ENCODE measurements around the gene CCDC33.
A peak's percentile ranks its signal among the peaks of the same experiment; 100 is the strongest.

CCDC33 gene

GRCh38 chr15:74193299-74193718, 42.8 kb upstream of the CCDC33 start:
- H3K9ac ChIP-seq (ENCODE audit: low read depth, low read length, poor library complexity): no peak overlapping the region
- H3K18ac ChIP-seq (ENCODE audit: low read length): peak overlapping the region; percentile 41
- H2AFZ ChIP-seq (ENCODE audit: low read length): no peak overlapping the region
- H3K14ac ChIP-seq (ENCODE audit: low read length): no peak overlapping the region
- DNase-seq (ENCODE audit: low spot score): no peak
- H2BK15ac ChIP-seq (ENCODE audit: low read length): peak overlapping the region; percentile 13
- peaks cover 13% of the 10 kb centered on the region in 2 donors for H3K4me1 ChIP-seq (ENCODE audit: control insufficient read depth in 2 of 2, insufficient read depth in 1 of 2, low read depth in 1 of 2, low read length in 2 of 2)
- H3K4ac ChIP-seq (ENCODE audit: low read length): no peak overlapping the region
- H3K36me3 ChIP-seq (replicated peaks in 1 of 2; ENCODE audit: control insufficient read depth in 2 of 2, insufficient read depth in 2 of 2, low read length in 2 of 2): peaks cover 0 to 67% of the 10 kb centered on the region in 2 donors
- no peak overlapping the region for H3K27ac ChIP-seq (replicated peaks; ENCODE audit: low read length)
- no peak overlapping the region for H3K4me3 ChIP-seq (ENCODE audit: low read length in 2 of 2)
- H2BK120ac ChIP-seq (ENCODE audit: low read depth, low read length): no peak overlapping the region
- H2BK12ac ChIP-seq (ENCODE audit: low read length): no peak overlapping the region
- H2AK5ac ChIP-seq (ENCODE audit: low read depth, low read length): peak overlapping the region; percentile 29
- H3K23ac ChIP-seq (ENCODE audit: low read depth, low read length, poor library complexity): no peak overlapping the region
- WGBS, 2 donors (ENCODE audit: extremely low coverage in 2 of 2, insufficient read length in 2 of 2, insufficient replicate concordance in 1 of 2): no CpG with 5 or more reads among the region's 4 CpGs
- H4K8ac ChIP-seq (ENCODE audit: low read depth, low read length): no peak overlapping the region
- no peak overlapping the region for H3K4me2 ChIP-seq (ENCODE audit: insufficient read depth, low read length, poor library complexity, severe bottlenecking)
- no peaks in the 10 kb centered on the region for H3K27me3 ChIP-seq (ENCODE audit: control insufficient read depth in 3 of 3, insufficient read depth in 3 of 3, low read depth in 1 of 3, low read length in 3 of 3)
- no peaks in the 10 kb centered on the region for H3K79me1 ChIP-seq (ENCODE audit: low read depth, low read length)
- no peak overlapping the region for H2BK5ac ChIP-seq (ENCODE audit: low read length)
- no peak overlapping the region for H4K91ac ChIP-seq (ENCODE audit: low read depth, low read length, poor library complexity)
- no peaks in the 10 kb centered on the region for H3K9me3 ChIP-seq (replicated peaks in 1 of 2; ENCODE audit: control insufficient read depth in 2 of 2, insufficient read depth in 1 of 2, low read depth in 1 of 2, low read length in 2 of 2)

GRCh38 chr15:74193905-74194304, 42.2 kb upstream of the CCDC33 start:
- Histone ChIP-seq H3K9ac (ENCODE audit: low read depth, low read length, poor library complexity) (no peak overlapping the region), H4K91ac (ENCODE audit: low read depth, low read length, poor library complexity) (no peak overlapping the region), H3K4me2 (ENCODE audit: insufficient read depth, low read length, poor library complexity, severe bottlenecking) (no peak overlapping the region), H4K8ac (ENCODE audit: low read depth, low read length) (no peak overlapping the region), H2AFZ (ENCODE audit: low read length) (no peak overlapping the region), H3K4ac (ENCODE audit: low read length) (no peak overlapping the region), H3K14ac (ENCODE audit: low read length) (no peak overlapping the region), H2BK12ac (ENCODE audit: low read length) (no peak overlapping the region), H2BK120ac (ENCODE audit: low read depth, low read length) (no peak overlapping the region), H2AK5ac (ENCODE audit: low read depth, low read length) (peak overlapping the region; percentile 29), H3K36me3 (replicated peaks in 1 of 2; ENCODE audit: control insufficient read depth in 2 of 2, insufficient read depth in 2 of 2, low read length in 2 of 2) (peaks cover 0 to 66% of the 10 kb centered on the region in 2 donors), H3K4me3 (ENCODE audit: low read length in 2 of 2) (no peak overlapping the region), H2BK15ac (ENCODE audit: low read length) (peak overlapping the region; percentile 13), H3K9me3 (replicated peaks in 1 of 2; ENCODE audit: control insufficient read depth in 2 of 2, insufficient read depth in 1 of 2, low read depth in 1 of 2, low read length in 2 of 2) (no peaks in the 10 kb centered on the region), H3K79me1 (ENCODE audit: low read depth, low read length) (no peaks in the 10 kb centered on the region), H3K18ac (ENCODE audit: low read length) (peak overlapping the region; percentile 41), H3K27me3 (ENCODE audit: control insufficient read depth in 3 of 3, insufficient read depth in 3 of 3, low read depth in 1 of 3, low read length in 3 of 3) (no peaks in the 10 kb centered on the region), H2BK5ac (ENCODE audit: low read length) (no peak overlapping the region), H3K27ac (replicated peaks; ENCODE audit: low read length) (no peak overlapping the region), H3K4me1 (ENCODE audit: control insufficient read depth in 2 of 2, insufficient read depth in 1 of 2, low read depth in 1 of 2, low read length in 2 of 2) (peaks cover 13% of the 10 kb centered on the region in 2 donors), H3K23ac (ENCODE audit: low read depth, low read length, poor library complexity) (no peak overlapping the region)
- no peak for DNase-seq (ENCODE audit: low spot score)
- WGBS, 2 donors (ENCODE audit: extremely low coverage in 2 of 2, insufficient read length in 2 of 2, insufficient replicate concordance in 1 of 2): no CpG with 5 or more reads among the region's 6 CpGs

- no peak overlapping the region for H2BK120ac ChIP-seq (ENCODE audit: low read depth, low read length)
- no peaks in the 10 kb centered on the region for H3K79me1 ChIP-seq (ENCODE audit: low read depth, low read length)
- H3K27me3 ChIP-seq (ENCODE audit: control insufficient read depth in 3 of 3, insufficient read depth in 3 of 3, low read depth in 1 of 3, low read length in 3 of 3): no peaks in the 10 kb centered on the region
- H3K4ac ChIP-seq (ENCODE audit: low read length): no peak overlapping the region
- H3K27ac ChIP-seq (replicated peaks; ENCODE audit: low read length): no peak overlapping the region
- no peak overlapping the region for H4K91ac ChIP-seq (ENCODE audit: low read depth, low read length, poor library complexity)
- no peak overlapping the region for H3K9ac ChIP-seq (ENCODE audit: low read depth, low read length, poor library complexity)
- no peak for DNase-seq (ENCODE audit: low spot score)
- peak overlapping the region; percentile 16 for H3K18ac ChIP-seq (ENCODE audit: low read length)
- H2AFZ ChIP-seq (ENCODE audit: low read length): no peak overlapping the region
- H3K23ac ChIP-seq (ENCODE audit: low read depth, low read length, poor library complexity): peak overlapping the region; percentile 38
- H3K36me3 ChIP-seq (replicated peaks in 1 of 2; ENCODE audit: control insufficient read depth in 2 of 2, insufficient read depth in 2 of 2, low read length in 2 of 2): peaks cover 0 to 61% of the 10 kb centered on the region in 2 donors
- no peak overlapping the region for H2BK5ac ChIP-seq (ENCODE audit: low read length)
- H3K4me1 ChIP-seq (ENCODE audit: control insufficient read depth in 2 of 2, insufficient read depth in 1 of 2, low read depth in 1 of 2, low read length in 2 of 2): peaks cover 13% of the 10 kb centered on the region in 2 donors
- no CpG with 5 or more reads among the region's 13 CpGs for WGBS, 2 donors (ENCODE audit: extremely low coverage in 2 of 2, insufficient read length in 2 of 2, insufficient replicate concordance in 1 of 2)
- no peak overlapping the region for H2BK12ac ChIP-seq (ENCODE audit: low read length)
- H2BK15ac ChIP-seq (ENCODE audit: low read length): no peak overlapping the region
- peak overlapping the region; percentile 72 for H3K14ac ChIP-seq (ENCODE audit: low read length)
- H2AK5ac ChIP-seq (ENCODE audit: low read depth, low read length): peak overlapping the region; percentile 67
- no peak overlapping the region for H3K4me2 ChIP-seq (ENCODE audit: insufficient read depth, low read length, poor library complexity, severe bottlenecking)
- H4K8ac ChIP-seq (ENCODE audit: low read depth, low read length): no peak overlapping the region
- H3K4me3 ChIP-seq (ENCODE audit: low read length in 2 of 2): no peak overlapping the region
- H3K9me3 ChIP-seq (replicated peaks in 1 of 2; ENCODE audit: control insufficient read depth in 2 of 2, insufficient read depth in 1 of 2, low read depth in 1 of 2, low read length in 2 of 2): no peaks in the 10 kb centered on the region
Observed at GRCh38 chr15:74194572-74195559, 41.3 kb upstream of the CCDC33 start.

- H2BK5ac ChIP-seq (ENCODE audit: low read length): no peak overlapping the region
- no peak overlapping the region for H3K9ac ChIP-seq (ENCODE audit: low read depth, low read length, poor library complexity)
- H2BK12ac ChIP-seq (ENCODE audit: low read length): no peak overlapping the region
- H3K9me3 ChIP-seq (replicated peaks in 1 of 2; ENCODE audit: control insufficient read depth in 2 of 2, insufficient read depth in 1 of 2, low read depth in 1 of 2, low read length in 2 of 2): no peaks in the 10 kb centered on the region
- DNase-seq (ENCODE audit: low spot score): no peak
- H3K79me1 ChIP-seq (ENCODE audit: low read depth, low read length): no peaks in the 10 kb centered on the region
- peaks cover 0 to 55% of the 10 kb centered on the region in 2 donors for H3K36me3 ChIP-seq (replicated peaks in 1 of 2; ENCODE audit: control insufficient read depth in 2 of 2, insufficient read depth in 2 of 2, low read length in 2 of 2)
- no peak overlapping the region for H3K4ac ChIP-seq (ENCODE audit: low read length)
- H2BK15ac ChIP-seq (ENCODE audit: low read length): no peak overlapping the region
- no peak overlapping the region for H3K27ac ChIP-seq (replicated peaks; ENCODE audit: low read length)
- H3K14ac ChIP-seq (ENCODE audit: low read length): no peak overlapping the region
- H3K23ac ChIP-seq (ENCODE audit: low read depth, low read length, poor library complexity): no peak overlapping the region
- WGBS, 2 donors (ENCODE audit: extremely low coverage in 2 of 2, insufficient read length in 2 of 2, insufficient replicate concordance in 1 of 2): no CpG with 5 or more reads among the region's 7 CpGs
- no peak overlapping the region for H4K8ac ChIP-seq (ENCODE audit: low read depth, low read length)
- H3K4me3 ChIP-seq (ENCODE audit: low read length in 2 of 2): no peak overlapping the region
- peaks cover 17 to 22% of the 10 kb centered on the region in 2 donors for H3K4me1 ChIP-seq (ENCODE audit: control insufficient read depth in 2 of 2, insufficient read depth in 1 of 2, low read depth in 1 of 2, low read length in 2 of 2)
- H2BK120ac ChIP-seq (ENCODE audit: low read depth, low read length): no peak overlapping the region
- peak overlapping the region; percentile 40 for H2AK5ac ChIP-seq (ENCODE audit: low read depth, low read length)
- no peak overlapping the region for H4K91ac ChIP-seq (ENCODE audit: low read depth, low read length, poor library complexity)
- H3K4me2 ChIP-seq (ENCODE audit: insufficient read depth, low read length, poor library complexity, severe bottlenecking): no peak overlapping the region
- H2AFZ ChIP-seq (ENCODE audit: low read length): no peak overlapping the region
- peaks cover 0 to 1% (median 0%) of the 10 kb centered on the region in 3 experiments for H3K27me3 ChIP-seq (ENCODE audit: control insufficient read depth in 3 of 3, insufficient read depth in 3 of 3, low read depth in 1 of 3, low read length in 3 of 3)
- H3K18ac ChIP-seq (ENCODE audit: low read length): no peak overlapping the region
Observed at GRCh38 chr15:74196175-74196574, 40.0 kb upstream of the CCDC33 start.
